OCI-LY7 (cell line): ENCODE results near the gene CCDC122.

Source experiments
- CTCF ChIP-seq: fragments of 200-600 bp; sonication (generic); conservative IDR thresholded peaks from 2 replicates; pipeline ENCODE4 v1.5.1; 2014; ENCODE audit warnings: mild to moderate bottlenecking, antibody characterized with exemption, low read length, moderate library complexity, mixed read lengths
- EZH2phosphoT487 ChIP-seq: fragments of 200-600 bp; sonication (generic); IDR thresholded peaks from 2 replicates; pipeline ENCODE4 v1.6.1; 2018; ENCODE audit warnings: low read depth, borderline replicate concordance, mild to moderate bottlenecking, mixed run types, antibody characterized with exemption, low read length, moderate library complexity, mixed read lengths

- TF ChIP-seq CTCF (no peak), EZH2phosphoT487 (no peak)
These were observed 74.5 kb downstream of the CCDC122 start for GRCh38 chr13:43805071-43805468.
